Stomach smooth muscle (tissue), 2 donors: ENCODE data around the gene ADARB2.

ENCODE experiments used
- H3K27ac ChIP-seq: one replicate; pipeline ENCODE4 v1.7.0; 2013; ENCODE audit warnings: mild to moderate bottlenecking, low read length, inconsistent platforms
- H3K27me3 ChIP-seq, 2 donors: one replicate each; pipeline ENCODE4 v1.7.0; 2013; ENCODE audit warnings: low read length in 2 of 2; ENCODE audit not compliant: insufficient read depth in 2 of 2, control insufficient read depth in 1 of 2
- H3K36me3 ChIP-seq, 2 donors: one replicate each; pipeline ENCODE4 v1.7.0; 2013; ENCODE audit warnings: low read length in 2 of 2; ENCODE audit not compliant: control insufficient read depth in 2 of 2, insufficient read depth in 2 of 2
- H3K4me1 ChIP-seq: one replicate; pipeline ENCODE4 v1.7.0; 2013; ENCODE audit warnings: low read length; ENCODE audit not compliant: control insufficient read depth, insufficient read depth
- H3K4me3 ChIP-seq, 2 donors: one replicate each; pipeline ENCODE4 v1.7.0; 2013; ENCODE audit warnings: low read length in 2 of 2
- H3K9ac ChIP-seq, 2 donors: one replicate each; pipeline ENCODE4 v1.7.0; 2013; ENCODE audit warnings: low read length in 2 of 2, mild to moderate bottlenecking in 1 of 2
- H3K9me3 ChIP-seq, 2 donors: one replicate each; pipeline ENCODE4 v1.7.0; 2013; ENCODE audit warnings: low read length in 2 of 2; ENCODE audit not compliant: control insufficient read depth in 2 of 2
- donor health status: healthy.
- donor health status: Pancreatic carcinoma.

ADARB2 gene

DNA sequence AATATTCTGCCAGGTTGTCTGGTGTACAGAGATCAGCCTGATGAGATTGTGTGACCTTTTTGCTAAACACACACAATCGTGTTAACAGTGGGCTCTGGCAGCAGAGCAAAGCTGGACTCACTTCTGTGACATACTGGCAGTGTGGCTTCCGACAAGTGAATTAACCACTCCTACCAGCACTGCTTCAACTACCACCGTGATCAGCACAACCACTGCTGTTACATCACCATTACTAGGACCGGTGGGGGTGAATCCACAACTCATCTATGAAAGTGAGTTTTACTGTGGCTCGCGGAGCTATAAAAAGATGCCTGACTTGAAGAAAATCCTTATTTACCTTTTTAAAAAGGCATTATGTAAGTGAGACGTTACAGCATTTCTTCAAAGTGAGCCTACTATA is 545.6 kb downstream of the ADARB2 start:
- no peak overlapping the region for H3K27ac ChIP-seq
- no peak overlapping the region for H3K9ac ChIP-seq
- H3K4me3 ChIP-seq: no peak overlapping the region
- peaks cover 0 to 12% of the 10 kb centered on the region in 2 donors for H3K27me3 ChIP-seq
- H3K4me1 ChIP-seq: no peaks in the 10 kb centered on the region
- H3K9me3 ChIP-seq: no peaks in the 10 kb centered on the region
- no peaks in the 10 kb centered on the region for H3K36me3 ChIP-seq

DNA sequence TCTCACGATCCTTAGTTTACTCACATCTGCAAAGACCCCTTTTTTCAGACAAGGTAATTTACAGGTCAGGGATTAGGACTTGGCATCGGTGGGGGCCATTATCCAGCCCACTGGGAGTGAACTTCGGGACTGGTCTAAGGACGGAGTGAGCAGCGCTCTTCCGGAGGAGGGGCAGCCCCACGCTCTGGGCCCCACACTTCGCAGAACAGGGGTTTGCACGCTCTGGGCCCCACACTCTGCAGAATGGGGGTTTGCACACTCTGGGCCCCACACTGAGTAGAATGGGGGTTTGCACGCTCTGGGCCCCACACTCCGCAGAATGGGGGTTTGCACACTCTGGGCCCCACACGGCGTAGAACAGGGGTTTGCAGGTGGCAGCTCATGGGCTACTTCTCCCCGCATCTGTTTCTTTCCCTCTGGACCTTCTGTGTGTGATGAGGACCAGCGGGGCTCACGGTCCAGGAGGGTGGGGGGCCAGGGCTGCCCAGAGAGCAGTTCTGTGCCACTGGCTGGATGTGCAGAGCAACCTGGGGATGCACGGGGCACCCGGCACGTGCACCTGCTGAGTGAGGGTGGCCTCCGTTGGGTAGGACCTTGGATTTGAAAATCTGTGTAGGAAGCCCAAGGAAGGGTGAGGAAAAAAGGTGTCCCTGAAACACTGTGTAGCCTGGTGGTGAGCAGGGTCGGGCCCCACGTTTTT is 546.4 kb downstream of the ADARB2 start:
- Histone ChIP-seq H3K27ac (no peak overlapping the region), H3K4me3 (no peak overlapping the region)

DNA sequence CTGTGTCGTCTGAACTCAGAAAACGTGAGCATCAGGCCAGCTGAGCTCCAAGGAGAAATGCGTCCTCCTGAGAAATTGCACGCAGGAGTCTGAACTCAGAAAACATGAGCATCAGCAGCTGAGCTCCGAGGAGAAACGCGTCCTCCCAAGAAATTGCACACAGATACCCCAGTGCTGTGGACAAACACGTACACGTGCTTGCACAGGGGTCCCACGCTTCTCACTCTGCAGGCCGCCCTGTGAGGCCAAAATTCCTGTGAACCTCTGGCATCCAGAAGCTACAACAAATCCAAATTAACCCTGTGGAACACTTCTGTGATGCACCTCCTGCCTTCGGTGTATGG is 547.3 kb downstream of the ADARB2 start:
- Histone ChIP-seq H3K27me3 (peaks cover 3 to 8% of the 10 kb centered on the region in 2 donors), H3K9me3 (no peaks in the 10 kb centered on the region), H3K36me3 (no peaks in the 10 kb centered on the region), H3K4me3 (no peak overlapping the region), H3K27ac (no peak overlapping the region), H3K4me1 (no peaks in the 10 kb centered on the region), H3K9ac (no peak overlapping the region)

More for the DNA sequence above, 546.4 kb downstream of the ADARB2 start:
- H3K27me3 ChIP-seq: peaks cover 0 to 12% of the 10 kb centered on the region in 2 donors
- H3K36me3 ChIP-seq: no peaks in the 10 kb centered on the region
- no peak overlapping the region for H3K9ac ChIP-seq
- H3K9me3 ChIP-seq: no peaks in the 10 kb centered on the region
- no peaks in the 10 kb centered on the region for H3K4me1 ChIP-seq

DNA sequence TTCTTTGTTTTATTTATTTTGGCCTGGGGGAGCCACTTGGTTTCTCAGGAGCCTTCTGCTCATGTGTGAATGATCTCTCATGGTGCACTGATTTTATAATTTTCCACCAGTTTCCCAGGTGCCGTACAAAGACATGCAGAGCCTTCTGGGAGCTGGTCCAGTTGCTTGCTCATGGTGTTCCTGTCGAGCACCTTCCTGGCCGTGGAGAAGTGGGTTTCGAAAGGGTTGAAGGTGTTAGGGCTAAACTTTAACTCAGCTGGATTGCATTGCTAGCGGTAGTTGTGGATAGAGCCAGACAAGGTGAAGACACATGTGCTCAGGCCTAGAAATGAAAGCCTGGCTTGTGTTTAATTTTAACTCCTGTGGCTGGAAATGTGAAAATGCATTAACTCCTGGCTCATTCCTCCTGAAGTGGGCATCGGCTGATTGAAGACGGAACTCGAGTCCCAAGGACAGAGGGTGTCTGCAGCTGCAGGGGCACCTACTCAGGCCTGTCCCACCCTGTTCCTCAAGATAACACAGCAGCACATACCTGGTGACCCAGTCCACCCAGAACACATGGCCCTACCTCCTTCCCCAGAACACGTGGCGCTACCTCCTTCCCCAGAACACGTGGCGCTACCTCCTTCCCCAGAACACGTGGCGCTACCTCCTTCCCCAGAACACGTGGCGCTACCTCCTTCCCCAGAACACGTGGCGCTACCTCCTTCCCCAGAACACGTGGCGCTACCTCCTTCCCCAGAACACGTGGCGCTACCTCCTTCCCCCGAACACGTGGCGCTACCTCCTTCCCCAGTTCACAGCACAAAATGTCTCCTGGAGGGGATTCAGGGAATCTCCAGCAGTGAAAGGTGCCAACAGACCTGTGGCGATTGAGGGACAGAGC is 547.9 kb downstream of the ADARB2 start:
- H3K27me3 ChIP-seq: peaks cover 3 to 8% of the 10 kb centered on the region in 2 donors
- H3K9ac ChIP-seq: no peak overlapping the region
- no peaks in the 10 kb centered on the region for H3K9me3 ChIP-seq
- H3K4me1 ChIP-seq: no peaks in the 10 kb centered on the region
- no peaks in the 10 kb centered on the region for H3K36me3 ChIP-seq
- H3K4me3 ChIP-seq: no peak overlapping the region
- no peak overlapping the region for H3K27ac ChIP-seq

DNA sequence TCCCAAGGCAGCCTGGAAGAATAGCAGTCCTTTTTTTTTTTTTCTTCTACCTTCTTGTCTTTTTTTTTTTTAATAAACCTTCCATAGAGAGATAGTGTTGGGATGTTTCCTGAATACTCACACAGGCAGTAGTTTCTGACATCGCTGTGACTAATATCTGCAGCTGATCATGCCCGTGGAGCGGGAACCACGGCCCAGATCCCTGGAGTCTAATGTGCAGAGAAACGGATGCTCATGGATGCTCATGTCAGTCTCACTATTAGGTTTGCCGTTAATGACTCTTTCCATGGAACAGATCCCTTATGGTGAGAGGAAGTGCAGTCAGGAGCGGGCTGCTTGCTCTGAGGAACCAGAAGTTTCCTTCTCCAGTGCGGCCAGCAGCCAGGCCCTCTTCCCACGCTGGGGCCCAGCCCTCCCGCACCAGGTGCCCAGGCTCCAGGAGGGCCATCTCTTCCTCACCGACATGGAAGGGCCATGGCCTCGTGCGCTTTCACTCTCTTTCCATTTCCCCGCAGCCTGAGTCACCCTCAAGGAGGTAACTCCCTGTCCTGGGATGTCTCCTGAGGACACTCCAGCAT is 548.7 kb downstream of the ADARB2 start:
- Histone ChIP-seq H3K4me1 (no peaks in the 10 kb centered on the region), H3K9ac (no peak overlapping the region), H3K9me3 (no peaks in the 10 kb centered on the region), H3K27me3 (peaks cover 3 to 8% of the 10 kb centered on the region in 2 donors), H3K36me3 (no peaks in the 10 kb centered on the region), H3K4me3 (no peak overlapping the region), H3K27ac (no peak overlapping the region)

DNA sequence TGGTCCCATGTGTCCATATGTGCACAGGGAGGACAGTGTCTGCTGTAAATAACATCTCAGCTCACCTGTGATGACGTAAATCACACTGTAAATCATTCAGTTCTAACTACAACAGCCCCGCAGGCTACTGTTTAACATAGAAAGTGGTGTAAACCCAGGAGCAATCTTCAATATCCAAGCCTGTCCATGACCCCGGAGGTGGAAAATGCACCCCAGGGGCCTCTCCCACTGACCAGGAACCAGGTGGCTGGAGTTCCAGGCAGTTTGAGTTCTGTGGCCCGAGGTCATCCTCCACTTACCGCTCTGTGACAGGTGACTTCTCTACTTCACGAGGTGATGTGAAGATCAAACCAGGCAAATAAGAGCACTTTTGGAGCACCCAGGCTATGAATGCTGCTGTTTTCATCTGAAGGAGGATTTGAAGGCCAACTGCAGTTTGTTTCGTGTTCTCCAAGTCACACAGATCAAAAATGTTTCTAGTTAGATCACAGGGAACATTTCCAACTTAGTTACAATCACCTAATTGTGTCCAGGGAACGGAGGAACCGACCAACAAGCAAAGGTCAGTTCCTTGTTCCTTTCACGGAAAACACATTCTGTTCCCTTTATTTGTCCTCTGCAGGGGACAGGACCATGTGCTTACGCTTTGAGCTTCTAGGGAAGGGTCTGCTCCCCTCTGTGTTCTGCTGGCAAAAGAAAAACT is 549.3 kb downstream of the ADARB2 start:
- H3K9ac ChIP-seq: no peak overlapping the region
- no peaks in the 10 kb centered on the region for H3K9me3 ChIP-seq
- peaks cover 3 to 12% of the 10 kb centered on the region in 2 donors for H3K27me3 ChIP-seq
- no peak overlapping the region for H3K27ac ChIP-seq
- no peaks in the 10 kb centered on the region for H3K4me1 ChIP-seq
- no peaks in the 10 kb centered on the region for H3K36me3 ChIP-seq
- H3K4me3 ChIP-seq: no peak overlapping the region

DNA sequence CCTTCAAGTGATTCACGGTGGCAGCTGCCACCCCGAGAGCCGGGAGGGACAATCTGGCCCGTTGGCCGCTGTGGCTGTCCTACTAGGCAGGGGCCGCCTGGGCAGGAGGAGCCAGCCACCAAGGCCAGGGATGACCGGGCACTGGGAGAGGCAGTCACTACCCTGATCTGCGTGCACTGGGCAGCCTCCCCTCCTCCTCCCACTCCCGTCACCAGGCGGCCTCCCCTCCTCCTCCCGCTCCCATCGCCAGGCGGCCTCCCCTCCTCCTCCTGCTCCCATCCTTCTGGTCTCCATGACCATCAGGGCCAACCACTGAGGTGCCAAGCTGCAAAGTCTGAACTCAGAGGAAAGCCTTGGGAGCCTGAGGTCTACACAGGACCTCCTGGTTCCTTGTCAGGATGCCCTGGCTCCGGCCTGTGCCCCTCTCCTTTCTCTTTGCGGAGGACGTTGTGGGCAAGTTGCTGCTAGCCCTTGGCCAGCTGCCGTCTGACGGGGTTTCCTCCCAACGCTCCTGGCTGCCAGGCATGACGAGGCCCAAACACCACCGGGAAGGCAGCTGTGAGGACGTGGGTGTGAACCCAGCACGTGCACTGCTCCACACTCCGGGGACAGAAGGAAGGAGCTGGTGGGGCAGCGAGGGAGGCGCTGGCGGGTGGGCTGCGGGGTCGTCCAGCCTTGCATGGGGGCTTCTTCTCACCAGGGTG is 550.0 kb downstream of the ADARB2 start:
- Histone ChIP-seq H3K36me3 (no peaks in the 10 kb centered on the region), H3K9me3 (no peaks in the 10 kb centered on the region), H3K4me1 (no peaks in the 10 kb centered on the region), H3K27ac (no peak overlapping the region), H3K9ac (no peak overlapping the region), H3K27me3 (peaks cover 3 to 12% of the 10 kb centered on the region in 2 donors), H3K4me3 (no peak overlapping the region)

DNA sequence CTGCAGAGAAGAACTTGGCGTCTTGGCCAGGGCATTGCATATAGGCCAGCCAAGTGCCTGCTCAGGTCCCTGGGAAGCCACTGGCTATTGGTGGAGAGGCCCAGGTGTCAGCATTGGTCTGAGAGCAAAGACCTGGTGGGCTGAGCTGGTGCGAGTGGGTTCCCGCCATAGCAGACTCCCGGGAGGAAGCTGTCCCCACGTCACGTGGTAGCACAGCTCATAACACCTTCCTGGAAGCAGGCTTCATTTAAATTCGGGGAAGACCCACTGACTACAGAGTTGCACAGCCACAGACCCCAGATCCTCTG is 550.7 kb downstream of the ADARB2 start:
- no peak overlapping the region for H3K27ac ChIP-seq
- H3K27me3 ChIP-seq: peaks cover 3 to 13% of the 10 kb centered on the region in 2 donors
- H3K36me3 ChIP-seq: no peaks in the 10 kb centered on the region
- no peak overlapping the region for H3K4me3 ChIP-seq
- H3K9me3 ChIP-seq: no peaks in the 10 kb centered on the region
- no peaks in the 10 kb centered on the region for H3K4me1 ChIP-seq
- no peak overlapping the region for H3K9ac ChIP-seq

DNA sequence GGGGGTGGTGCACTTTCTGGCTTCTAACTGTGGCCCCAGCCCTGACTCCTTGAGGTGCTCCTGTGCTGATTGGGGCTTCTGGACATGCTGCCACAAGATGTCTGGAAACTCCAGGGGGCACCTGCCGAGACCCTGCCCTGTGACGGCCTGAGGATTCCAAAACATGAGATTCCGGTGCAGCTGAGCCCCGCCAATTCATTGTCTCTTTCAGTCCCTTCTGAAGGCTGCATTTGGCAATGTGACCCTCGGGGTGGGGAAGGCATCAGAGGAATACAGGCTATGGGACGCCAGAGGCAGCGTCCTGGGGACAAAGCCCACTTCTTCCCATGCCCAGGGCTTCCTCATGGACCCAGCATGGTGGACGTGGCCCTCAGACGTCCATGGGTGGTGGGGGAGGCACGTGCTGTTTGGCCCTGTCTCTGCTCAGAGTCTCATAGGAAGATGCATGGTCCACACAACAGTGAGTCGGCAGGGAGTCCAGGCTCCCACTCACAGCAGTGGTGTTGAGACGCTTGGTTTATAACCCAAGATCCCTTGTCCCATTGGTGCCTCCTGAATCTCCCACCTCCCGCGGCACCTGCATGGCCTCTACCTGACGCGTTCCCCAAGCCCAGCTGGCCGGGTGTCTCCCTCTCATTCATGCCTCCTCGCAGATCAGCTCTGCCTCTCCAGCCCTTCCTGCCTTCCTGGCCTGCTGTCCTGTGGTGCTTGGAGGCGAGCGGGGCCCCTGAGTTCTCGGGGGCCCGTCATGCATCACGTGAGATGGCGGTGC is 551.2 kb downstream of the ADARB2 start:
- Histone ChIP-seq H3K4me1 (no peaks in the 10 kb centered on the region), H3K4me3 (no peak overlapping the region), H3K9me3 (no peaks in the 10 kb centered on the region), H3K27me3 (peaks cover 3 to 8% of the 10 kb centered on the region in 2 donors), H3K36me3 (no peaks in the 10 kb centered on the region), H3K27ac (no peak overlapping the region), H3K9ac (no peak overlapping the region)
